ENCODE data around the gene SPPL3. TPM values are rescaled to one million over a fixed set of nuclear protein-coding genes. Genes with fewer than 3 reads are reported as not detected.

The SPPL3 gene
- total RNA-seq, 1 donor from 2014 or later = 25.8 TPM

GRCh38 chr12:120861074-120861795 lies 42.9 kb downstream of the SPPL3 start:
- H3K9ac ChIP-seq = no peak overlapping the region
- H3K4me3 ChIP-seq = no peak overlapping the region
- peaks cover 22% of the 10 kb centered on the region for H3K36me3 Mint-ChIP-seq
- no peak overlapping the region for H3K4me2 ChIP-seq
- H3K27me3 ChIP-seq = no peaks in the 10 kb centered on the region
- peaks cover 5% of the 10 kb centered on the region for H3K4me1 Mint-ChIP-seq
- peaks cover 18% of the 10 kb centered on the region for H3K9me3 Mint-ChIP-seq
- peaks cover 88% of the 10 kb centered on the region for H3K79me2 ChIP-seq (ENCODE audit: low read depth)
- H4K20me1 ChIP-seq (ENCODE audit: low read depth) = peaks cover 10% of the 10 kb centered on the region
- peaks cover 10% of the 10 kb centered on the region for H3K9me3 ChIP-seq (ENCODE audit: low read depth)
- H3K27me3 Mint-ChIP-seq (ENCODE audit: insufficient read depth, low read depth) = peaks cover 3% of the 10 kb centered on the region
- H3F3A ChIP-seq (ENCODE audit: low read depth) = no peaks in the 10 kb centered on the region
- no peak overlapping the region for H3K27ac Mint-ChIP-seq
- no peak overlapping the region for H3K27ac ChIP-seq
- no peak overlapping the region for H2AFZ ChIP-seq (replicated peaks)
- H3K36me3 ChIP-seq = peaks cover 7% of the 10 kb centered on the region
- no peaks in the 10 kb centered on the region for H3K4me1 ChIP-seq
- TF ChIP-seq CTCF (IDR thresholded peaks at IDR 0.05) (no peak), EZH2phosphoT487 (IDR thresholded peaks at IDR 0.05) (no peak), EZH2 (IDR thresholded peaks at IDR 0.05) (no peak)
- no peak for DNase-seq (ENCODE audit: low spot score)
- no peak overlapping the region for H3K4me3 Mint-ChIP-seq

GRCh38 chr12:120858306-120859088 lies 45.7 kb downstream of the SPPL3 start:
- H3K9me3 ChIP-seq (ENCODE audit: low read depth) = peaks cover 10% of the 10 kb centered on the region

GRCh38 chr12:120856980-120857379 lies 47.2 kb downstream of the SPPL3 start:
- no peak overlapping the region for H3K27ac Mint-ChIP-seq
- H3K27me3 Mint-ChIP-seq (ENCODE audit: insufficient read depth, low read depth) = peaks cover 3% of the 10 kb centered on the region
- peaks cover 18% of the 10 kb centered on the region for H3K9me3 Mint-ChIP-seq
- H3K36me3 Mint-ChIP-seq = peaks cover 20% of the 10 kb centered on the region
- Histone ChIP-seq H3K9me3 (ENCODE audit: low read depth) (peaks cover 10% of the 10 kb centered on the region), H4K20me1 (ENCODE audit: low read depth) (peaks cover 43% of the 10 kb centered on the region), H3K4me2 (no peak overlapping the region), H3K79me2 (ENCODE audit: low read depth) (peaks cover 88% of the 10 kb centered on the region), H3K9ac (no peak overlapping the region), H3K27ac (no peak overlapping the region), H3K36me3 (peaks cover 7% of the 10 kb centered on the region), H3F3A (ENCODE audit: low read depth) (peaks cover 4% of the 10 kb centered on the region), H2AFZ (replicated peaks) (no peak overlapping the region), H3K4me3 (no peak overlapping the region), H3K4me1 (no peaks in the 10 kb centered on the region), H3K27me3 (no peaks in the 10 kb centered on the region)
- peaks cover 9% of the 10 kb centered on the region for H3K4me1 Mint-ChIP-seq
- no peak for DNase-seq (ENCODE audit: low spot score)
- no peak overlapping the region for H3K4me3 Mint-ChIP-seq
- TF ChIP-seq EZH2 (IDR thresholded peaks at IDR 0.05) (no peak), CTCF (IDR thresholded peaks at IDR 0.05) (peak; percentile 13)

More at GRCh38 chr12:120858306-120859088, 45.7 kb downstream of the SPPL3 start:
- no peak overlapping the region for H3K27ac ChIP-seq
- Mint-ChIP-seq H3K36me3 (peaks cover 20% of the 10 kb centered on the region), H3K27me3 (ENCODE audit: insufficient read depth, low read depth) (peaks cover 3% of the 10 kb centered on the region), H3K9me3 (peaks cover 18% of the 10 kb centered on the region), H3K4me3 (no peak overlapping the region), H3K4me1 (peaks cover 9% of the 10 kb centered on the region), H3K27ac (no peak overlapping the region)
- TF ChIP-seq EZH2 (IDR thresholded peaks at IDR 0.05) (no peak), CTCF (IDR thresholded peaks at IDR 0.05) (no peak), EZH2phosphoT487 (IDR thresholded peaks at IDR 0.05) (no peak)
- no peaks in the 10 kb centered on the region for H3K4me1 ChIP-seq
- no peak for DNase-seq (ENCODE audit: low spot score)
- peaks cover 7% of the 10 kb centered on the region for H3K36me3 ChIP-seq
- no peaks in the 10 kb centered on the region for H3K27me3 ChIP-seq
- H3F3A ChIP-seq (ENCODE audit: low read depth) = no peaks in the 10 kb centered on the region
- H3K9ac ChIP-seq = no peak overlapping the region
- H3K79me2 ChIP-seq (ENCODE audit: low read depth) = peaks cover 93% of the 10 kb centered on the region
- H4K20me1 ChIP-seq (ENCODE audit: low read depth) = peaks cover 35% of the 10 kb centered on the region
- H3K4me2 ChIP-seq = no peak overlapping the region
- no peak overlapping the region for H2AFZ ChIP-seq (replicated peaks)
- H3K4me3 ChIP-seq = no peak overlapping the region
